GM06990 (cell line): ENCODE results near the gene MUC15.

Experiments
- DNase-seq: peaks from one replicate; pipeline ENCODE4 v3.0.0-alpha.2; 2011; ENCODE audit not compliant: insufficient read length; ENCODE audit errors: extremely low read depth
- H3K27me3 ChIP-seq: replicated peaks from 2 replicates; pipeline ENCODE4 v1.6.0; 2011; ENCODE audit warnings: low read length; ENCODE audit not compliant: control insufficient read depth, insufficient read depth
- H3K36me3 ChIP-seq: 2 replicates; pipeline ENCODE4 v1.5.1; 2011; ENCODE audit warnings: low read length; ENCODE audit not compliant: control insufficient read depth, insufficient read depth
- H3K4me3 ChIP-seq: replicated peaks from 2 replicates; pipeline ENCODE4 v1.5.1; 2011; ENCODE audit warnings: low read depth, mild to moderate bottlenecking, control low read depth, low read length
- TF ChIP-seq, protein P1 (sequence below): IDR thresholded peaks from 2 replicates; pipeline ENCODE4 v1.5.1; 2011; ENCODE audit warnings: low read length, control low read depth, mild to moderate bottlenecking, inconsistent platforms; ENCODE audit not compliant: insufficient read depth, poor library complexity, severe bottlenecking

Gene MUC15

DNA sequence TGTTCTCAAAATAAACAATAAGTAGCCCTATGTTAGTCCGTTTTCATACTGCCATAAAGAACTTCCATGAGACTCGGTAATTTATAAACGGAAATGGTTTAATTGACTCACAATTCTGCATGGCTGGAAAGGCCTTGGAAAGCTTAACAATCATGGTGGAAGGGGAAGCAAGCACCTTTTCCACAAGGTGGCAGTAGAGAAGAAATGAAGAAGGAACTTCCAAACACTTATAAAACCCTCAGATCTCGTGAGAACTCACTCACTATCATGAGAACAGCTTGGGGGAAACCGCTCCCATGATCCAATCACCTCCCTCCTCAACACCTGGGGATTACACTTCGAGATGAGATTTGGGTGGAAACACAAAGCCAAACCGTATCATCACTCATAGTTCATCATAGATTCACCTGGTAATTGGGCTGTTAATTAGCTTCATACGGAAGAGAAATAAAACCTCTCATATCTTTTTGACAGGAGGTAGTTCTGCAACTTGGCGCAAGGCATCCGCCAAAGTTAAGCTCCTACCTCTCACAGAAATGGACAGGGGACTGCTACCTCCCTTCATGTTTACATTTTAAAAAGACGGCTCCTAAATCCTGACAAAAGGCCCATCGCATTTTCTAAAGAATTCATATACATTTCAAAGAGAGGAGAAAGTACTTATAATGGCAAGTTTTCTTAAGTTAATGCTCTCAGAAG lies 49.0 kb downstream of the MUC15 start:
- Histone ChIP-seq H3K4me3 (no peak overlapping the region), H3K27me3 (no peaks in the 10 kb centered on the region), H3K36me3 (no peaks in the 10 kb centered on the region)
- no peak for DNase-seq
- TF ChIP-seq, protein P1, sequence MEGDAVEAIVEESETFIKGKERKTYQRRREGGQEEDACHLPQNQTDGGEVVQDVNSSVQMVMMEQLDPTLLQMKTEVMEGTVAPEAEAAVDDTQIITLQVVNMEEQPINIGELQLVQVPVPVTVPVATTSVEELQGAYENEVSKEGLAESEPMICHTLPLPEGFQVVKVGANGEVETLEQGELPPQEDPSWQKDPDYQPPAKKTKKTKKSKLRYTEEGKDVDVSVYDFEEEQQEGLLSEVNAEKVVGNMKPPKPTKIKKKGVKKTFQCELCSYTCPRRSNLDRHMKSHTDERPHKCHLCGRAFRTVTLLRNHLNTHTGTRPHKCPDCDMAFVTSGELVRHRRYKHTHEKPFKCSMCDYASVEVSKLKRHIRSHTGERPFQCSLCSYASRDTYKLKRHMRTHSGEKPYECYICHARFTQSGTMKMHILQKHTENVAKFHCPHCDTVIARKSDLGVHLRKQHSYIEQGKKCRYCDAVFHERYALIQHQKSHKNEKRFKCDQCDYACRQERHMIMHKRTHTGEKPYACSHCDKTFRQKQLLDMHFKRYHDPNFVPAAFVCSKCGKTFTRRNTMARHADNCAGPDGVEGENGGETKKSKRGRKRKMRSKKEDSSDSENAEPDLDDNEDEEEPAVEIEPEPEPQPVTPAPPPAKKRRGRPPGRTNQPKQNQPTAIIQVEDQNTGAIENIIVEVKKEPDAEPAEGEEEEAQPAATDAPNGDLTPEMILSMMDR = peak; percentile 57

DNA sequence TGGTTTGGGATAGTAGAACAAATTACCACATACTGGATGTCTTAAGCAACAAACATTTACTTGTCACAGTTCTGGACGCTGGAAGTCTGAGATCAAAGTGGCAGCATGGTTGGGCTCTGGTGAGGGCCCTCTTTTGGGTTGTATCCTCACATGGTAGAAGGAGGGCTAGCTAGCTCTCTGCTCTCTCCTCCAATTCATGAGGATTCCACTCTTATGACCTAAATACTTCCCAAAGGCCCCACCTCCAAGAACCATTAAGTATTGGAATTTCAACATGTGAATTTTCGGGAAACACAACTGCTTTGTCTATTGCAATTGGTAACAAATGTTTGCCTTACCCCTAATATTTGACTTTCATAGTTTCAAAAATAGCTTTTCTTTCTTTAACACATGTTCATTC lies 52.6 kb downstream of the MUC15 start:
- TF ChIP-seq, protein P1 = no peak
- Histone ChIP-seq H3K36me3 (no peaks in the 10 kb centered on the region), H3K27me3 (no peaks in the 10 kb centered on the region), H3K4me3 (no peak overlapping the region)
- no peak for DNase-seq

DNA sequence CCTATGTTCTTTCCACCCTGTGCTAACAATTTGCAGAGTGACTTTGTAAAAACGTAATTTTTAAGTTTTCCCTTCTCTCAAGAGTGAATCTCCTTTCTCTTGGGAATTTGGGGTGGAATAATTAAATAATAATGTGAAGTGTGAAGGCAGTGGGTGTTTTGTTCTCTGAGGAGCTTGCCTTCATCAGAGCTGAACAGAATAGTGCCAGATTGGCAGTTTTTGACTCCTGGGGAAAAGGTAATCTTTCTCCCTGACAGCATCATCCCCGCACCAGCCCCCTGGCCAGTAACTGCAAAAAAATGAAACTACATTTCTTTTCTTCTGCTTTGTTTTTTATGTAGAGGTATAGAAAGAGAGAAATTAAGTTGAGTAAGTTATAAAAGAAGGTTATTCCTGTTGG lies 59.9 kb downstream of the MUC15 start:
- Histone ChIP-seq H3K27me3 (no peaks in the 10 kb centered on the region; the same call in 1 of the 2 replicates), H3K36me3 (no peaks in the 10 kb centered on the region), H3K4me3 (no peak overlapping the region)
- TF ChIP-seq, protein P1 = no peak
- no peak for DNase-seq

DNA sequence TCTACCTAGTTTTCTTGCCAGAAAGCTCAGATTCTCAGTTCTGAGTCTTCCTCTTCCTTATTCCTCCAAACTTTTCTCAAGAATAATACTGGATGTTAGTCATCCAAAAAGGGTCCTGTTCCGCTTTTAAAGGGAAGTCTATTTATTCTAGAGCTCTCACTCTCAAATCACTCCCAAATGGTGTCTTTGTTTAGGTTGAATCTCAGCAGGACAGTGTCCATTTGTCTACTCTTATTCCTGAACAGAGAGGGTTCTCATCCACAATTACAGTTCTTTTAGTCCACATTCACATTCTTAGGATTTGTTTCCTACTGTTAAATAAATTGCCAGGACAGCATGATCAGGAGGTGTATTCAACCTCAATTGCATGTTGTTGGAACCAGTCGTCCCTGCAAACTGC lies 61.3 kb downstream of the MUC15 start:
- Histone ChIP-seq H3K27me3 (no peaks in the 10 kb centered on the region; the same call in 1 of the 2 replicates), H3K4me3 (no peak overlapping the region), H3K36me3 (no peaks in the 10 kb centered on the region)
- no peak for DNase-seq
- TF ChIP-seq, protein P1 = no peak

DNA sequence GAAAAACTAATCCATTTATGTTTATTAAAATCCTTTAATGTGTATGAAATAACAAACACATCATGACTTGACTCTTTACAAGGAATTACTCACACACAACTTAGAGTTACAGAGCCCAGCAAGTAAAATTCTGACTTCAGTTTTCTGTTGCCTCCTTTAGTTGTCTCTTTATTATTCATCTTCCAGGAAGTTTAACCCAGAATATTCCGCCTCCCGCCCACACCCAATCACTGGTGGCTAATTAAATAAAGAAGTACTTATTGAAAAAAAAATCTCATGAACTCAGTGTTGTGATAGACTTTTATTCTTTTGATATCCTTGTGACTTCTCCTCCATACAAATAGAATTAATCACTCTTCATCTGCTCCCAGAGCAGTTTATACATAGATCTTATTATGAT lies 61.9 kb downstream of the MUC15 start:
- Histone ChIP-seq H3K27me3 (no peaks in the 10 kb centered on the region; the same call in 1 of the 2 replicates), H3K36me3 (no peaks in the 10 kb centered on the region), H3K4me3 (no peak overlapping the region)
- TF ChIP-seq, protein P1 = no peak
- DNase-seq = no peak
